ENCODE measurements around the gene HOXC4. TPM values are rescaled to one million over a fixed set of nuclear protein-coding genes. Genes with fewer than 3 reads are reported as not detected.

Gene HOXC4
- total and polyA plus RNA-seq, 2 of the 4 experiments (the other 2 are of a cell fraction) = under 0.01 to 0.26 TPM

- Histone ChIP-seq H4K8ac (ENCODE audit: low read depth in 2 of 2, low read length in 2 of 2) (no peak overlapping the region), H3K4me1 (ENCODE audit: control insufficient read depth, insufficient read depth, low read length) (no peaks in the 10 kb centered on the region), H3K14ac (replicated peaks; ENCODE audit: low read depth, low read length) (no peak overlapping the region), H3K4me2 (ENCODE audit: low read depth, low read length) (no peak overlapping the region), H2BK120ac (ENCODE audit: low read depth, low read length) (no peak overlapping the region), H3K4ac (ENCODE audit: low read depth, low read length) (no peak overlapping the region), H4K20me1 (ENCODE audit: insufficient read depth, low read length) (no peaks in the 10 kb centered on the region), H3K18ac (ENCODE audit: low read depth, low read length) (no peak overlapping the region), H3K79me1 (ENCODE audit: low read depth in 1 of 2, low read length in 2 of 2) (no peaks in the 10 kb centered on the region), H2AFZ (replicated peaks; ENCODE audit: low read length, poor library complexity) (no peak overlapping the region), H3K9me1 (ENCODE audit: insufficient read depth, low read length) (no peaks in the 10 kb centered on the region), H3K23ac (ENCODE audit: low read depth, low read length) (no peak overlapping the region), H2BK20ac (ENCODE audit: low read depth, low read length) (no peak overlapping the region), H3K56ac (ENCODE audit: extremely low read depth, insufficient read depth, low read length) (no peak overlapping the region), H3K27ac (ENCODE audit: insufficient read depth, low read length) (no peak overlapping the region), H3K36me3 (ENCODE audit: control insufficient read depth, insufficient read depth, low read length) (no peaks in the 10 kb centered on the region), H2AK5ac (ENCODE audit: low read depth, low read length) (no peak overlapping the region), H3K4me3 (ENCODE audit: insufficient read depth, low read depth, low read length) (no peak overlapping the region), H2BK5ac (ENCODE audit: low read depth, low read length, poor library complexity, severe bottlenecking) (no peak overlapping the region), H3K27me3 (ENCODE audit: control insufficient read depth, insufficient read depth, low read length) (peaks cover 15% of the 10 kb centered on the region), H4K5ac (ENCODE audit: low read depth, low read length) (no peak overlapping the region), H3K9me3 (ENCODE audit: control insufficient read depth, insufficient read depth, low read length) (no peaks in the 10 kb centered on the region), H2AK9ac (replicated peaks; ENCODE audit: low read depth, low read length, poor library complexity) (no peak overlapping the region), H2BK15ac (ENCODE audit: low read depth, low read length) (no peak overlapping the region), H4K91ac (ENCODE audit: insufficient read depth, low read depth, low read length) (no peak overlapping the region), H3K9ac (ENCODE audit: low read depth, low read length) (no peak overlapping the region)
- BruUV-seq (replicated peaks) = no TSS peak
- TF ChIP-seq MXI1 (IDR thresholded peaks at IDR 0.05; ENCODE audit: borderline replicate concordance, low read depth, low read length) = no peak
- TF ChIP-seq MAZ (IDR thresholded peaks at IDR 0.05; ENCODE audit: borderline replicate concordance, low read depth, low read length) = no peak
- no peak for TF ChIP-seq BHLHE40 (IDR thresholded peaks at IDR 0.05; ENCODE audit: low read depth, low read length)
- no peak for TF ChIP-seq RCOR1 (IDR thresholded peaks at IDR 0.05; ENCODE audit: insufficient replicate concordance, low read length)
- TF ChIP-seq RFX5 (IDR thresholded peaks at IDR 0.05; ENCODE audit: low read depth, low read length) = no peak
- TF ChIP-seq, protein P1, sequence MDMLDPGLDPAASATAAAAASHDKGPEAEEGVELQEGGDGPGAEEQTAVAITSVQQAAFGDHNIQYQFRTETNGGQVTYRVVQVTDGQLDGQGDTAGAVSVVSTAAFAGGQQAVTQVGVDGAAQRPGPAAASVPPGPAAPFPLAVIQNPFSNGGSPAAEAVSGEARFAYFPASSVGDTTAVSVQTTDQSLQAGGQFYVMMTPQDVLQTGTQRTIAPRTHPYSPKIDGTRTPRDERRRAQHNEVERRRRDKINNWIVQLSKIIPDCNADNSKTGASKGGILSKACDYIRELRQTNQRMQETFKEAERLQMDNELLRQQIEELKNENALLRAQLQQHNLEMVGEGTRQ (IDR thresholded peaks at IDR 0.05; ENCODE audit: low read depth, low read length) = no peak
- TF ChIP-seq CHD1 (IDR thresholded peaks at IDR 0.05; ENCODE audit: low read depth, low read length) = no peak
- TF ChIP-seq NFE2L2 (IDR thresholded peaks at IDR 0.05; ENCODE audit: low read depth, low read length) = no peak
- TF ChIP-seq SMC3 (IDR thresholded peaks at IDR 0.05; ENCODE audit: low read depth, low read length) = no peak
- TF ChIP-seq ELK1 (IDR thresholded peaks at IDR 0.05; ENCODE audit: borderline replicate concordance, low read depth, low read length) = no peak
- no peak for TF ChIP-seq MAFK (IDR thresholded peaks at IDR 0.05; ENCODE audit: low read depth, low read length)
- TF ChIP-seq CTCF (conservative IDR thresholded peaks at IDR 0.05; ENCODE audit: low read depth, low read length) = no peak
- TF ChIP-seq FOS (IDR thresholded peaks at IDR 0.05; ENCODE audit: low read depth, low read length) = no peak
- TF ChIP-seq CEBPB (IDR thresholded peaks at IDR 0.05; ENCODE audit: low read depth, low read length) = no peak
- no peak for TF ChIP-seq POLR2A (IDR thresholded peaks at IDR 0.05; ENCODE audit: low read depth, low read length)
- no peak for TF ChIP-seq RAD21 (IDR thresholded peaks at IDR 0.05; ENCODE audit: low read length)
- no peak for ATAC-seq (ENCODE audit: low read depth)
- WGBS, 2 experiments (ENCODE audit: extremely low coverage in 2 of 2, insufficient read length in 1 of 2) = 9% methylated on average over 7 of the region's 36 CpGs; no CpG with 5 or more reads in 1 of the 2 experiments
- DNase-seq = no peak
- ChIA-PET CTCF (no interaction called here), POLR2A (ENCODE audit: unreplicated experiment) (no interaction called here)
- intact Hi-C loops (cut with micrococcal nuclease) (no loop called here), dilution Hi-C loops (cut with HindIII; ENCODE audit: low sequenced_read_pairs, unreplicated experiment) (no loop called here), in situ Hi-C loops (cut with MboI; ENCODE audit: low sequenced_read_pairs) (no loop called here)
Observed at GRCh38 chr12:54082397-54082892, 28.8 kb downstream of the HOXC4 start.
